BE2C (cell line): Measurements from ENCODE around the gene CACNA1A. TPM values are rescaled to one million over a fixed set of nuclear protein-coding genes. Genes with fewer than 3 reads are reported as not detected.

Experiments
- DNase-seq: peaks from one replicate; pipeline ENCODE4 v3.0.0-alpha.2; 2020
- H3K27me3 ChIP-seq: fragments of 250-450 bp; sonication (Bioruptor Pico); 2 replicates; pipeline ENCODE4 v1.5.1; 2020; ENCODE audit warnings: mild to moderate bottlenecking
- H3K36me3 ChIP-seq: fragments of 250-450 bp; sonication (Bioruptor Pico); 2 replicates; pipeline ENCODE4 v1.5.1; 2020; ENCODE audit warnings: mild to moderate bottlenecking
- H3K4me1 ChIP-seq: fragments of 250-450 bp; sonication (Bioruptor Pico); 2 replicates; pipeline ENCODE4 v1.5.1; 2020
- H3K4me3 ChIP-seq: 2 replicates; pipeline ENCODE4 v1.5.1; 2011; ENCODE audit warnings: low read depth, low read length
- H3K9me3 ChIP-seq: fragments of 250-450 bp; sonication (Bioruptor Pico); 2 replicates; pipeline ENCODE4 v1.5.1; 2020
- CTCF ChIP-seq: IDR thresholded peaks from 2 replicates; pipeline ENCODE4 v1.5.1; 2012; ENCODE audit warnings: mild to moderate bottlenecking, low read depth, low read length
- polyA plus RNA-seq: library from polyadenylated mRNA; unstranded; fragments of >200 nt; gene quantifications from one replicate; pipeline ENCODE4 v1.2.1, GENCODE V29; 2012; ENCODE audit warnings: low read depth, missing spikeins; ENCODE audit not compliant: insufficient read length, insufficient read depth

The CACNA1A gene
- 0.83 TPM for polyA plus RNA-seq

GRCh38 chr19:13506471-13506820, at the start of gene CACNA1A:
CACNA1A (minus strand) TSS chr19:13506479; CDS start chr19:13506224, 255 bp downstream.
- no peak for DNase-seq
- no peaks in the 10 kb centered on the region for H3K9me3 ChIP-seq
- no peak within 1 kb of the TSS for H3K4me3 ChIP-seq
- H3K27me3 ChIP-seq: peaks cover 63% of the 10 kb centered on the region
- TF ChIP-seq CTCF: no peak
- H3K4me1 ChIP-seq: no peaks in the 10 kb centered on the region
- no peaks in the 10 kb centered on the region for H3K36me3 ChIP-seq

- no peak for DNase-seq
Measured at GRCh38 chr19:13554506-13555240, 48.4 kb upstream of the CACNA1A start.

GRCh38 chr19:13553880-13554400, 47.7 kb upstream of the CACNA1A start:
- Histone ChIP-seq H3K27me3 (peaks cover 5% of the 10 kb centered on the region; the same call in 1 of the 2 replicates), H3K4me3 (no peak overlapping the region), H3K9me3 (no peaks in the 10 kb centered on the region), H3K4me1 (no peaks in the 10 kb centered on the region), H3K36me3 (no peaks in the 10 kb centered on the region)
- no peak for DNase-seq
- TF ChIP-seq CTCF: no peak

More at GRCh38 chr19:13554506-13555240, 48.4 kb upstream of the CACNA1A start:
- Histone ChIP-seq H3K27me3 (peaks cover 5% of the 10 kb centered on the region; the same call in 1 of the 2 replicates), H3K9me3 (no peaks in the 10 kb centered on the region), H3K4me1 (no peaks in the 10 kb centered on the region), H3K36me3 (no peaks in the 10 kb centered on the region), H3K4me3 (no peak overlapping the region)
- no peak for TF ChIP-seq CTCF

GRCh38 chr19:13548131-13548530, 41.9 kb upstream of the CACNA1A start:
- no peak for TF ChIP-seq CTCF
- Histone ChIP-seq H3K4me3 (no peak overlapping the region), H3K36me3 (no peaks in the 10 kb centered on the region), H3K9me3 (no peaks in the 10 kb centered on the region), H3K27me3 (no peaks in the 10 kb centered on the region), H3K4me1 (no peaks in the 10 kb centered on the region)
- no peak for DNase-seq

GRCh38 chr19:13547102-13547501, 40.8 kb upstream of the CACNA1A start:
- no peaks in the 10 kb centered on the region for H3K36me3 ChIP-seq
- no peaks in the 10 kb centered on the region for H3K4me1 ChIP-seq
- no peak overlapping the region for H3K4me3 ChIP-seq
- no peaks in the 10 kb centered on the region for H3K9me3 ChIP-seq
- no peak for DNase-seq
- TF ChIP-seq CTCF: no peak
- H3K27me3 ChIP-seq: no peaks in the 10 kb centered on the region

- H3K36me3 ChIP-seq: no peaks in the 10 kb centered on the region
- no peaks in the 10 kb centered on the region for H3K4me1 ChIP-seq
- H3K4me3 ChIP-seq: no peak overlapping the region
- no peak for DNase-seq
- no peaks in the 10 kb centered on the region; the same call in 1 of the 2 replicates for H3K9me3 ChIP-seq
- no peak for TF ChIP-seq CTCF
- no peaks in the 10 kb centered on the region for H3K27me3 ChIP-seq
Measured at GRCh38 chr19:13544423-13544822, 38.1 kb upstream of the CACNA1A start.
